HG02588 (cell line): ENCODE results near the gene ALS2CL.

Source experiments
- ATAC-seq: cut with Tn5 transposase; IDR thresholded peaks from one replicate; pipeline ENCODE4 v1.9.1; 2021; ENCODE audit warnings: mild to moderate bottlenecking, moderate library complexity; ENCODE audit not compliant: unreplicated experiment

Gene ALS2CL

GRCh38 chr3:46716461-46717441 lies 23.3 kb upstream of the ALS2CL start:
- ATAC-seq, result no peak

- ATAC-seq, result no peak
Observed at GRCh38 chr3:46715507-46716175, 22.2 kb upstream of the ALS2CL start.

- ATAC-seq, result no peak
Observed at GRCh38 chr3:46714728-46715506, 21.4 kb upstream of the ALS2CL start.

- peak; percentile 80 for ATAC-seq
Observed at GRCh38 chr3:46713898-46714552, 20.5 kb upstream of the ALS2CL start.

- ATAC-seq, result no peak
Observed at GRCh38 chr3:46713050-46713897, 19.8 kb upstream of the ALS2CL start.

- ATAC-seq, result no peak
Observed at GRCh38 chr3:46712191-46713049, 18.9 kb upstream of the ALS2CL start.

- ATAC-seq, result no peak
Observed at GRCh38 chr3:46711760-46712159, 18.3 kb upstream of the ALS2CL start.

- no peak for ATAC-seq
Observed at GRCh38 chr3:46711305-46711704, 17.8 kb upstream of the ALS2CL start.

- ATAC-seq, result no peak
Observed at GRCh38 chr3:46710671-46711295, 17.3 kb upstream of the ALS2CL start.

GRCh38 chr3:46710229-46710628 lies 16.8 kb upstream of the ALS2CL start:
- no peak for ATAC-seq

- ATAC-seq, result no peak
Observed at GRCh38 chr3:46709721-46710120, 16.2 kb upstream of the ALS2CL start.

GRCh38 chr3:46709157-46709654 lies 15.7 kb upstream of the ALS2CL start:
- no peak for ATAC-seq

GRCh38 chr3:46708401-46709156 lies 15.1 kb upstream of the ALS2CL start:
- no peak for ATAC-seq

GRCh38 chr3:46707601-46708011 lies 14.1 kb upstream of the ALS2CL start:
- no peak for ATAC-seq

GRCh38 chr3:46706771-46707582 lies 13.5 kb upstream of the ALS2CL start:
- no peak for ATAC-seq

GRCh38 chr3:46705751-46706552 lies 12.5 kb upstream of the ALS2CL start:
- no peak for ATAC-seq
